ENCODE results near the gene SPEN.

SPEN gene

DNA sequence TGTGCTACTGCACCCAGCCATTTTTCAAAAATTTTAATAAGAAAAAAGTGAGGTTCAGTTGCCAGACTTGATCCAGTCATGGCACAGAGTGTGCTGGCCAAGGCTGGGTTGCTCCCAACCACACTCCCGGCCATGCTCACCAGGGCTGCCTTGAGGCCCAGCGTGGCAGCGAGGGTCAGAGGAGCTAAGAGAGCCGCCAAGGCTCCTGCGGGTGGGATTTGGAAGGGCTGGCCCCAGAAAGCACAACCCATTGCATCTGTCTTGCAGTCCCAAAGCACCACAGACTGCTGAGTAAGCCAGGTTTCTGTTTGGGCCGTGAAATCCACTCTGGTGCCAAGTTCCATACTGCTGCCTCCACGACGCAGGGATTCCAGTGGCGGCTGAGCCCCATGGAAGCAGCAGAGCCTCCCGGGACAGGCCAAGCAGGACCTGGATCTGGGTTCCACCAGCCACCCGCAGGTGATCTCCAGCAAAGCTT, 105.8 kb downstream of the SPEN start:
- H3K4me1 Mint-ChIP-seq: peaks cover 71% of the 10 kb centered on the region
- no peaks in the 10 kb centered on the region for H3K9me3 Mint-ChIP-seq
- no peak overlapping the region for H3K4me3 Mint-ChIP-seq
- ATAC-seq (replicated peaks; ENCODE audit: extremely low read depth, poor library complexity, severe bottlenecking): no peak
- DNase-seq (ENCODE audit: low spot score in 2 of 2): no peak
- H3K27ac Mint-ChIP-seq (ENCODE audit: low read depth): no peak overlapping the region
- H3K36me3 Mint-ChIP-seq (ENCODE audit: insufficient read depth): peaks cover 17% of the 10 kb centered on the region
- H3K27me3 Mint-ChIP-seq: no peaks in the 10 kb centered on the region

DNA sequence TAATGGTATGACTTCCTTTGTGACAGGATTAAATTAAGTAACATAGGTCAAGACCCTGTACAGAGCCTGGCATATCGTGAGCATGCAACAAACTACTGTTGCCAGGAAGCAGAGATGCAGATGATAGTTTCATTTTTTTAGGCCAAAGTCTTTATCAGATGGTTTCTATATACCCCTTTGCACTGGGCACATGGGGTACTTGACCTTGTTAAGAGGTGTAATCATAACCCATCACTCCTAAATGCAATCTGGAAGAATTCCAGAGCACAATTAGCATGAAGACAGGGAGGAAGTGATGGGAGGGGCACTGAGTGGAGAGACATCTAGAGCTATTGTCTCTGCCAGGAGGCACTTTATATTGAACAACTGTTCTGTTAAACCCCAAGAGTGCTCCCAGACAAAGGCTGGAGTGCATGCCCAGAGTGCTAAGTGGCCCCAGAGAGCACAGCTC, 106.3 kb downstream of the SPEN start:
- Mint-ChIP-seq H3K9me3 (no peaks in the 10 kb centered on the region), H3K27me3 (no peaks in the 10 kb centered on the region), H3K4me1 (peaks cover 74% of the 10 kb centered on the region), H3K36me3 (ENCODE audit: insufficient read depth) (peaks cover 20% of the 10 kb centered on the region), H3K27ac (ENCODE audit: low read depth) (no peak overlapping the region), H3K4me3 (no peak overlapping the region)
- no peak for DNase-seq (ENCODE audit: low spot score in 2 of 2)
- no peak for ATAC-seq (replicated peaks; ENCODE audit: extremely low read depth, poor library complexity, severe bottlenecking)

DNA sequence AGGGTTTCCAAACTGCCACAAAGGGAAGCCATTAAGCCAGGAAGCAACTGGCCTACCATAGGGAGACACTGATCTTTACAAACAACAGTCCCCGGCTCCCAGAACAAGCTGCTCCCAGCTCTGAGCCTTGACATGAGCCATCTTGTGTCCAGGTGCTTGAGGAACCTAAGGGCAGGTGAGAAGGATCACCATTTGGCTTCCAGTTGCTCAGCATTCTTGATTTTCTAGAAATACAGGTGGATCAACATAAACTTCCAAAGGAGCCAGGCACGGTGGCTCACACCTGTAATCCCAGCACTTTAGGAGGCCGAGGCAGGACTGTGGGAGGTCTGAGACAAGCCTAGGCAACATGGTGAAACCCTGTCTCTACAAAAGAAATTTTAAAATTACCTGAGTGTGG, 106.8 kb downstream of the SPEN start:
- DNase-seq (ENCODE audit: low spot score in 2 of 2) (no peak), ATAC-seq (replicated peaks; ENCODE audit: extremely low read depth, poor library complexity, severe bottlenecking) (no peak)
- H3K4me1 Mint-ChIP-seq: peaks cover 69% of the 10 kb centered on the region
- H3K9me3 Mint-ChIP-seq: no peaks in the 10 kb centered on the region
- H3K4me3 Mint-ChIP-seq: no peak overlapping the region
- H3K27ac Mint-ChIP-seq (ENCODE audit: low read depth): no peak overlapping the region
- H3K27me3 Mint-ChIP-seq: no peaks in the 10 kb centered on the region
- peaks cover 19% of the 10 kb centered on the region for H3K36me3 Mint-ChIP-seq (ENCODE audit: insufficient read depth)

DNA sequence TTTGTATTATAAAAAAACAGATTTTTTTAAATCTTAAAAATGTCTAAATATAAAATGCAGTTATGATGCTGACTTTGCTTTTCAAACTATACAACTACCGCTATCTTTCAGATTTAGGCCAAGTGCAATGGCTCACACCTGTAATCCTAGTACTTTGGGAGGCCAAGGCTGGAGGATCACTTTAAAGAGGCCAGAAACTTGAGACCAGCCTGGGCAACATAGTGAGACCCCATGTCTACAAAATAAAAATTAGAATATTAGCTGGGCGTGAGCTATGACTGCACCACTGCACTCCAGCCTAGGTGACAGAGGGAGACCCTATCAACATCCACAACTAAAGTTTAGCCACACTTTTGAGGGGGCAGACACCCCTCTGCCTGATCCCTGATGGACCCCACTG, 108.0 kb downstream of the SPEN start:
- ATAC-seq (replicated peaks; ENCODE audit: extremely low read depth, poor library complexity, severe bottlenecking) (no peak), DNase-seq (ENCODE audit: low spot score in 2 of 2) (no peak)
- no peaks in the 10 kb centered on the region for H3K9me3 Mint-ChIP-seq
- peaks cover 12% of the 10 kb centered on the region for H3K36me3 Mint-ChIP-seq (ENCODE audit: insufficient read depth)
- no peak overlapping the region for H3K27ac Mint-ChIP-seq (ENCODE audit: low read depth)
- no peaks in the 10 kb centered on the region for H3K27me3 Mint-ChIP-seq
- no peak overlapping the region for H3K4me3 Mint-ChIP-seq
- H3K4me1 Mint-ChIP-seq: peaks cover 64% of the 10 kb centered on the region

DNA sequence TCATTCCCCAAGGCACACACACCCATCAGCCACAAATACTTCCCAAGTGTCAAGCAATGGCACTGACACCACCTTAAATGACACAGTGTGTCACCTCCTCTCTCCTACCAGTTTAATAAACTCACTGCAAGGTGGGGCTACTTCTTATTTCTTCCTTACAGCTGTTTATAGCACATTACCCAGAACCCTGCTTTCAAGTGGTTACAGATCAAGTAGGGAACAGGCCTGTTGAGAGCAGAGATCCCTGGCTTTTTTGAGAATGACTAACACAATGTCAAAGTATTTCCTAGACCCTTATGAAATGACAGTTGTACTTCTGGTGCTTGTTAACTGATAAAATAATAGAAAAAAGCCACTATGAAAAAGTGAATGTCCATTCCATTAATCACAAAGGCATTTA, 108.6 kb downstream of the SPEN start:
- no peaks in the 10 kb centered on the region for H3K9me3 Mint-ChIP-seq
- DNase-seq (ENCODE audit: low spot score in 2 of 2) (no peak), ATAC-seq (replicated peaks; ENCODE audit: extremely low read depth, poor library complexity, severe bottlenecking) (no peak)
- peaks cover 10% of the 10 kb centered on the region for H3K36me3 Mint-ChIP-seq (ENCODE audit: insufficient read depth)
- H3K27ac Mint-ChIP-seq (ENCODE audit: low read depth): peak overlapping the region; percentile 73
- H3K4me1 Mint-ChIP-seq: peaks cover 61% of the 10 kb centered on the region
- no peak overlapping the region for H3K4me3 Mint-ChIP-seq
- H3K27me3 Mint-ChIP-seq: no peaks in the 10 kb centered on the region

DNA sequence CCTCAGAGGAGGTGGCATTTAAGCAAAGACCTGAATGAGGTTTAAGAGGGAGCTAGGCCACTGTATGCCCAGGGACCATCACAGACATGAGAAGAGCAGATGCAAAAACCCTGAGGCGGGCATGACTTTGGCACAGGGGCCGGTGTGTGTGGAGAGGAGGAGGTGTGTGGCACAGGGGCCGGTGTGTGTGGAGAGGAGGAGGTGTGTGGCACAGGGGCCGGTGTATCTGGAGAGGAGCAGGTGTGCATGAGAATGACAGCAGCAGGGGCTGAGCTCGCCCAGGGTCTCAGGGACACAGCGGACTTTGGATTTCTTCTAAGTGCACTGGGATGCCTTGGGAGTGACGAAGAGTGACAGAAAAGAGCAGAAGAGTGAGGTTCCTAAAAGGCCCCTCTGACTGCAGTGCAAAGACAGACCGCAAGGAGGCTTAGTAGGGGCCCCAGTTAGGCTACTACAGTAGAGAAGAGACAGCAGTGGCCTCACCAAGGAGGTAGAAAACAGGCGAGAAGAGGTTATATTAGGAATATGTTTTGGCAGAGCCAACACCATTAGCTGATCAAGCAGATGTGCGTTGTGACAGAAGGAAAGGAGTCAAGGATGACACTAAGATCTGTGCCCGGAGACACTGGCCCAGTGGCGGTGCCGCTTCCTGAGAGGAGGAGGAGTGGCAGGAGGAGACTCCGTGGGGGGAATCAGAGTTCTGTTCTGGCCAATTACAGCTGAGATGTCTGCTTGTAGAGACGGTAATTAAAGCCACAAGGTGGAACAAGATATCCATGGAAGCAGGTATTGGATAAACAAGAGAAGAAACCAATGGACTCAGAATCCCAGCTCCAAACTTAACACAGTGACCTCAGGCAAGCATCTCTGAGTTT, 110.0 kb downstream of the SPEN start:
- Mint-ChIP-seq H3K4me3 (no peak overlapping the region), H3K36me3 (ENCODE audit: insufficient read depth) (peaks cover 12% of the 10 kb centered on the region), H3K9me3 (no peaks in the 10 kb centered on the region)

DNA sequence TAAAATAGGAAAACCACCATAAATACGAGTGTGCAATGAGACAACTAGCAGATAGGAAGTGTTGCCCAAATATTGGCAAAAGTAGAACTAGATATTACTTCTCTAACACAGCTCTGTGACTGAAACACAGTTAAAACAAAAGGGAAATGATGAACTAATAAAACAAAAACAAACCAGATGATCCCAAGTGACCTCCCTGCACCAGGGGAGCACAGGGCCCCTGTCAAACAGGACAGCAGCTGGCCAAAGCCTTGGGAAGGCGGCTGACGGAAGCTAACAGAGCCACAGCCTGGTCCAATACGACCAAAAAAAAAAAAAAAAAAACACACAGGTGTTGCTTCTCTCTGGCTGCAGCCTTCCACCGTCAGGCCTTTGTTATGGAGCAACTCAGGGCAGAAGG, 110.6 kb downstream of the SPEN start:
- H3K9me3 Mint-ChIP-seq: no peaks in the 10 kb centered on the region
- DNase-seq (ENCODE audit: low spot score in 2 of 2): no peak
- no peak for ATAC-seq (replicated peaks; ENCODE audit: extremely low read depth, poor library complexity, severe bottlenecking)
- peaks cover 13% of the 10 kb centered on the region for H3K36me3 Mint-ChIP-seq (ENCODE audit: insufficient read depth)
- H3K4me3 Mint-ChIP-seq: no peak overlapping the region
- H3K27me3 Mint-ChIP-seq: no peaks in the 10 kb centered on the region
- H3K4me1 Mint-ChIP-seq: peaks cover 56% of the 10 kb centered on the region
- peak overlapping the region; percentile 73 for H3K27ac Mint-ChIP-seq (ENCODE audit: low read depth)

More for the DNA sequence above, 110.0 kb downstream of the SPEN start:
- Mint-ChIP-seq H3K4me1 (peaks cover 55% of the 10 kb centered on the region), H3K27ac (ENCODE audit: low read depth) (peak overlapping the region; percentile 73), H3K27me3 (no peaks in the 10 kb centered on the region)
- DNase-seq (ENCODE audit: low spot score in 2 of 2): no peak
- ATAC-seq (replicated peaks; ENCODE audit: extremely low read depth, poor library complexity, severe bottlenecking): no peak

DNA sequence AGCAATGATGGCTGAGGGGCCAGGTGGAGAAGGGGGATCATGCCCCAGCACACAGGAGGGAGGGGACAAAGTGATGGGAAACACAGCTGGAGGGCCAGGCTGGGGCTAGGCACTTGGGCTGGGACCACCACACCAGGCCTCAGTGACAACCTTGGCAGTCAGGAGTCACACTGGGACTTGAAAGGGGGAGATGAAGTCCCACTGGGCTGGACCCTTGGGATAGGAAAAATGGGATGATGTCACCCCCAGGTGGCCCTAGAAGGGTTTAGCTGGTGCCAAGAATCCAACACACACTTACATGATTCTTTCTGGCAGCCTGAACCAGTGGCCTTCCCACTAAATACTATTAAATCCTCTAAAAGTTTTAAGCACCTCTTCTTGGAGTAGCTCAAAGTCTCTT, 111.3 kb downstream of the SPEN start:
- no peaks in the 10 kb centered on the region for H3K27me3 Mint-ChIP-seq
- H3K4me1 Mint-ChIP-seq: peaks cover 60% of the 10 kb centered on the region
- no peak for ATAC-seq (replicated peaks; ENCODE audit: extremely low read depth, poor library complexity, severe bottlenecking)
- no peak for DNase-seq (ENCODE audit: low spot score in 2 of 2)
- no peaks in the 10 kb centered on the region for H3K9me3 Mint-ChIP-seq
- H3K36me3 Mint-ChIP-seq (ENCODE audit: insufficient read depth): peaks cover 13% of the 10 kb centered on the region
- no peak overlapping the region for H3K27ac Mint-ChIP-seq (ENCODE audit: low read depth)
- H3K4me3 Mint-ChIP-seq: no peak overlapping the region

DNA sequence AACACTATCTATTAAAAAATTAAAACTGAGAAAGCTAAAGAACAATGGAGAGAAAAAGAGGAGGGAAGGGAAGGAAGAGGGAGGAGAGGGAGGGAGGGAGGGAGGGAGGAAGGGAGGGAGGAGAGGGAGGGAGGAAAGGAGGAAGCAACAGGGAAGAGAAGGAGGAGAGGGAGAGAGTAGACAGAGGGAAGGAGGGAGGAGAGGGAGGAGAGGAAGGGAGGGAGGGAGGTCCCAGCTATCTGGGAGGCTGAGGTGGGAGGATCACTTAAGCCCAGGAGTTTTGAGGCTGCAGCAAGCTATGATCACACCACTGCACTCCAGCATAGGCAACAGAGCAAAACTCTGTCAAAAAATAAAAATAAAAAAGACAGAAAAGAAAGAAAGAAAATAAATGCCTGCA, 111.9 kb downstream of the SPEN start:
- no peak for DNase-seq (ENCODE audit: low spot score in 2 of 2)
- peaks cover 62% of the 10 kb centered on the region for H3K4me1 Mint-ChIP-seq
- H3K27ac Mint-ChIP-seq (ENCODE audit: low read depth): no peak overlapping the region
- H3K27me3 Mint-ChIP-seq: no peaks in the 10 kb centered on the region
- H3K4me3 Mint-ChIP-seq: no peak overlapping the region
- H3K36me3 Mint-ChIP-seq (ENCODE audit: insufficient read depth): peaks cover 13% of the 10 kb centered on the region
- no peak for ATAC-seq (replicated peaks; ENCODE audit: extremely low read depth, poor library complexity, severe bottlenecking)
- H3K9me3 Mint-ChIP-seq: no peaks in the 10 kb centered on the region

DNA sequence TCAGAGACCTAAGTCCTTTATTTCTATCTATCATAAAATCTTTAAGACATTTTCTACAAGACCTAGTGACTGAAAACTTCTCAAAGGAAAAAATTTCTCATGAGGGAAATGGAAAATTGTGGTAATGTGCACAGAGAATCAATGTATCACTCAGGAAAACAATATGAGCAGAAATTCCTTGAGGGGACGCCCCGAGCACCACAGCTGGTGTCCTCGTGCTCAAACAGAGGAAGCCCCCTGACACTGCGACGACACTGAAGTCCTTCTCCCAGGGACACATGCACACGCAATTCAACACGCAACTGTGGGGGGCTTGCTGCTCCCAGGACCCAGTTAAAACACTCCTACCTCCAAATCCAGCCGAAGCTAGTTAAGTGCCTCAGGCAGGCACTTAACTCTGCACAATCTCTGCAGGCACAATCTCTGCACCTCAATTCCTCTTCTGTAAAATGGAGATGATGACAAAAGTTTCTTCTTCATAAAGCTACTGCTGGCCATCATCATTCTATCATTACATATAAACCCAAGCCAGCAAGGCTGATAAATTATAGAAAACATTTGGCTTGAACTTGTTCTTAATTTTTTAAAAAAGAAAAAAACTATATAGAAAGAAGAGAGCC, 112.4 kb downstream of the SPEN start:
- Mint-ChIP-seq H3K4me3 (no peak overlapping the region), H3K27ac (ENCODE audit: low read depth) (no peak overlapping the region), H3K4me1 (peaks cover 64% of the 10 kb centered on the region), H3K27me3 (no peaks in the 10 kb centered on the region), H3K9me3 (no peaks in the 10 kb centered on the region), H3K36me3 (ENCODE audit: insufficient read depth) (peaks cover 13% of the 10 kb centered on the region)
- ATAC-seq (replicated peaks; ENCODE audit: extremely low read depth, poor library complexity, severe bottlenecking) (no peak), DNase-seq (ENCODE audit: low spot score in 2 of 2) (no peak)

DNA sequence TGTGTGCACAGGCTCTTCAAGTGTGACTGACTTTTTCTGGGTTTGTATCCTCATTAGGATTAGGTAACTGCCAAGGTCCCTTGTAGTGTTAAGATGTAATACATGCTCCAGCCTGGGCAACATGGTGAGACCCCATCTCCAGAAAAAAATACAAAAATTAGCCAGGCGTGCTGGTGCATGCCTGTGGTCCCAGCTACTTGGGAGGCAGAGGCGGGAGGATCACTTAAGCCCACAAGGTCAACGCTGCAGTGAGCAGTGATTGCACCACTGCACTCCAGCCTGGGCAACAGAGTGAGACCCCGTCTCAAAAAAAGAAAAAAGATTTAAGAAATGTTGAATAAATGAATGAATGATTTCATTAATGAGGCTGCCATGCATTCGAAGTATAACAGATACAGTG, 113.3 kb downstream of the SPEN start:
- no peaks in the 10 kb centered on the region for H3K9me3 Mint-ChIP-seq
- DNase-seq (ENCODE audit: low spot score in 2 of 2) (no peak), ATAC-seq (replicated peaks; ENCODE audit: extremely low read depth, poor library complexity, severe bottlenecking) (no peak)
- no peak overlapping the region for H3K4me3 Mint-ChIP-seq
- no peaks in the 10 kb centered on the region for H3K27me3 Mint-ChIP-seq
- H3K27ac Mint-ChIP-seq (ENCODE audit: low read depth): no peak overlapping the region
- peaks cover 72% of the 10 kb centered on the region for H3K4me1 Mint-ChIP-seq
- H3K36me3 Mint-ChIP-seq (ENCODE audit: insufficient read depth): peaks cover 13% of the 10 kb centered on the region

DNA sequence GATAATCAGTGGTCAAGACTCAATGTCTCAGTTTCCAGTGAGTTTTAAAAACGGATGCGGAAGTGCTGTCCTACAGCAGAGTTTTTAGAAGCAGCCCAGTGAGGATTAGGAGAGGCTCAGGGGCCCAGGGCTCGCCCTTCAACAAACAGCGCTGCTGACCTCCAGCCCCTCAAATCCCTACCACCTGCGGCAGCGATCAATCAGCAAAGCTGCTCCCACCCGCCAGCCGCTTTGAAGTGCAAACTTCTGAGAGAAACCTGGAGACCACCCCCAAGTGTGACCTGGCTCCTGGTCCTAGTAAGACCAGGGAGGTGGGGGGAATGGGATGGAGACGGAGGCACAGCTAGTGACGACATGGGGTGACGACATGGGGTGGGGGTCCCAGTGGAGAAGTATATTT, 114.0 kb downstream of the SPEN start:
- Mint-ChIP-seq H3K9me3 (no peaks in the 10 kb centered on the region), H3K4me1 (peaks cover 72% of the 10 kb centered on the region), H3K36me3 (ENCODE audit: insufficient read depth) (peaks cover 11% of the 10 kb centered on the region), H3K27me3 (no peaks in the 10 kb centered on the region), H3K4me3 (no peak overlapping the region), H3K27ac (ENCODE audit: low read depth) (no peak overlapping the region)
- ATAC-seq (replicated peaks; ENCODE audit: extremely low read depth, poor library complexity, severe bottlenecking) (no peak), DNase-seq (ENCODE audit: low spot score in 2 of 2) (no peak)

DNA sequence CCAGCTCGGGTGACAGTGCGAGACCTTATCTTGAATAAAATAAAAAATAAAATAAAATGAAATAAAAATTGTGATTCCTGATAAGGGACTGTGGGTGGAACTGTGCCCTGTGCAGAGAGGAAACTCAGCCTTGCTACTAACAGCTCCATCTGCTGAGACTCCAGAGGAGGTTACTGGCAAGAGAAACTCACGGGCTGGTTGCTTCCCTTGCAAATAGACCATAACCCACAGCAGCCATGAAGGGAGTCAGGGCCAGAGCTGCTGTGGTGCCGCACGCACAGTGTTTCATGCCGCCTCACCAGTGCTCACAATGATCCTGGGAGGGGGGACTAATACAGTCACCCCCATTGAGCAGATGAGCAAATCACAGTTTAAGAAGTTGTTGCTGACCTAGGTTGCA, 114.7 kb downstream of the SPEN start:
- DNase-seq (ENCODE audit: low spot score in 2 of 2) (no peak), ATAC-seq (replicated peaks; ENCODE audit: extremely low read depth, poor library complexity, severe bottlenecking) (no peak)
- Mint-ChIP-seq H3K4me3 (no peak overlapping the region), H3K27ac (ENCODE audit: low read depth) (no peak overlapping the region), H3K27me3 (no peaks in the 10 kb centered on the region), H3K9me3 (no peaks in the 10 kb centered on the region), H3K36me3 (ENCODE audit: insufficient read depth) (peaks cover 9% of the 10 kb centered on the region), H3K4me1 (peaks cover 71% of the 10 kb centered on the region)
